ENCODE measurements around the gene CNNM2.

CNNM2 gene

DNA sequence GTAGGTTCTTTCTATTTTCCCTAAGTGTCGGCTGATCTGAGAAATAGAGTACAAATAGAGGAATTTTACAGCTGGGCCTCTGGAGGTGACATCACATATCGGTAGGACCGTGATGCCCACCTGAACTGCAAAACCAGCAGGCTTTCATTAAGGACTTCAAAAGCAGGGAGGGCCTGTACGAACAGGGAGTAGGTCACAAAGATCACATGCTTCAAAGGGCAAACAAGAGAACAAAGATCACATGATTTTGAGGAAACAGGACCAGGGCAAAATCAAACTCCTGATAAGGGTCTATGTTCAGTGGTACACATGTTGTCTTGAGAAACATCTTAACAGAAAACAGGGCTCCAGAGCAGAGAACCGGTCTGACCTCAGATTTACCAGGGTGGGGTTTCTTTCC, 88.9 kb downstream of the CNNM2 start:
- no peak overlapping the region for H3K4me3 ChIP-seq (ENCODE audit: low read length)
- no peak for DNase-seq (ENCODE audit: low read depth, low spot score)

DNA sequence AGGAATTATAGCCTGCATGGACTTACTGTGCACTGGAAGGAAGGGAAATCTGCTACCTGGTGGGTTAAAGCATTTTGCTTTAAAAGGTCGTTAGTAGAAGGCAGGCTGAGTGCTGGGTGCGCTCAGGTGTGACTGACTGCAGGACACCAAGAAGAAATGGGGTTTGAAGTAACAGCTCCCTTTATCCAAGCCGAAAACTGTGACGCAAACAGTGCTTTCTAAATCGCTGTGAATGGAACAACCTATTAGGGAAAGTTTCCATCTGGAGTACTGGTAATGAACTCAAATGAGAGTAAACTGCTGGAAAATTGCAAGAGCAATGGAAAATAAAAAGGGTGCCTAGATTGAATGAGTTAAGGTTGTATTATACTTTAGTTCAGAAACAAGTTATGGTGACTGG, 95.3 kb downstream of the CNNM2 start:
- H3K4me3 ChIP-seq (ENCODE audit: low read length), result no peak overlapping the region
- DNase-seq (ENCODE audit: low read depth, low spot score), result no peak

DNA sequence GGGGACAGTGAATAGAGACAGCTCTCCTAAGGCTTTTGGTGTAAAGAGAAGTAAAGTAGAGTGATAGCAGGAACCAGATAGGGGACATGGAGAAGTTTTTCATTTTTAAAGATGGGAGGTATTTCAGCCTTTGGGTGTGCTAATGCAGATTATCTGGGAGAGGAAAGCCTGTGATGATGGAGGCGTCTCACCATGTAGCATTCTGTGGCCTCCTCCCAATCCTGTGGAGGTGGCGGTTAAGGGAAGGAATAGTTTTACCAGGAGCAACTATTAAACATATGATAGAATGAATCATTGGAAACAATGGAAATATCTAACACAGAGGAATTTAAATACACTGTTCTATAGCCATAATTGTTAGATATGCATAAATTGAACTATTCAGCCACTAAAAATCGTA, 101.3 kb downstream of the CNNM2 start:
- H3K4me3 ChIP-seq (ENCODE audit: low read length), result no peak overlapping the region
- DNase-seq (ENCODE audit: low read depth, low spot score), result no peak

DNA sequence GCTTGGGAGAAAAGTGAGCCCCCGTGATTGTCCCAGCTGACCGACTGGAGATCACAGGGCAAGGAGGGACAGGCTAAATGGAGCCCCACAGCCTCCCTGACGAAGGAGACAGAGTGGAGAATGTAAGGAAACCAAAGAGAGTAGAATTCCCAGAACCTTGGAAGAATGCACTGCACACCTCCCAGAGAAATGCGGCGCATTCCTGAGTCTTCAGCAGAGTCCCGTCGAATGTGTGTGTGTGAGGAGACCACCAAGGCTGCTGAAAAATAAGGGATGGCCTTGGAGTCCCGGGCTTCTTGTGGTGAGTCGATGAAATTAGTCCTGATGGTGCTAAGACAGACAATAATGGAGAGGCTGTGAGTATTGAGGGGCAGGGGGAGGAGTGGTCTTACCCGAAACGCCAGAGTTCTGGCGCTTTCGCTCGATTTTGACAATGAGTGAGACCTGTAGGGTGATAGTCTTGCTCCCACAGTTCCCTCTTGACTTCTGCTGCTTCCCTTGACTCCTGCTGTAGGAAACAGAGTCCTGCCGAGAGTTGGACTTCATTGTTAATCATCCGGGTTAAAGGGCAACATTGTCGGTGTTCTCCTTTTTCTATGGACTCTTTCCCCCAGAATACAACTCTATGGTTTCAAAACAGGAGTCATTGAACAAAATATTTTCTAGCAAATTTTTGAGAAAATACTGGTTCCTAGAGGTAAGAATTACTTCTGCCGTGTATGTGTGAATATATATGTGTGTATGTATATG, 103.2 kb downstream of the CNNM2 start:
- no peak overlapping the region for H3K4me3 ChIP-seq (ENCODE audit: low read length)
- no peak for DNase-seq (ENCODE audit: low read depth, low spot score)

DNA sequence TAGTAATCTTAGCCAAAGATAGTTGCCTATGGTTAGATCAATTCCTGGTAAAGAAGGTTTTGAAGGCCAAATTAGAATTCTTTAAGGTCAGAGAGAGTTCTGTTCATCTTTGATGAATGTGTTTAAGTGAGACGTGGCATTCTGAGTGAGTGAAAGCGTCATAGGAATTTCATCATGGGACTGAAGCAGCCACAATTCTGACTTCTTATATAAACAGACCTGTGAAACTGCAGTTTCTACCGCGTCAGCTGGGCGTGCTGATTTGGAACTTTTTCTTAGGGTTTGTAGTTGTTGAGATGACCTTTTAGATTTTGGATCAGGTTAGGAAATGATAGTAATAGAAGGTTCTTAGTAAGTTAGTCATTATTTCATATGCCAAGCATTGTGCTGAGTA, 103.8 kb downstream of the CNNM2 start:
- DNase-seq (ENCODE audit: low read depth, low spot score), result no peak

DNA sequence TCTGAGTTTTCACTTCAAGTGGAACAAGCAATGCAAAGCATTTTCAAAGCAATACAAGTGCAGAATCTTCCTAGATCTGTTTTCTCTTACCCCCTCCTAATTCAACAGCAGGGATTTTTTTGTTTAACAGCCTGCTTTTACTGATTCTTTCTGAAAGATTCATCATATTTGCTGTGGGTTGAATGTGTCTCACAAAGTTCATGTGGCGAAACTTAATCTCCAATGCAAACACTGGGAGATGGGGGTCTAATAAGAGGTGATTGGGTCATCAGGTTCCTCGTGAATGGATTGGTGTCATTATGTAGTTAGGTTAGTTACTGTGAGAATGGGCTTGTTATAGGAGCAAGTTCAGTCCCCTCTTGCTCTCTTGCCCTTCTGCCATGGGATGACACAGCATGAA, 107.6 kb downstream of the CNNM2 start:
- no peak overlapping the region for H3K4me3 ChIP-seq (ENCODE audit: low read length)
- no peak for DNase-seq (ENCODE audit: low read depth, low spot score)

More for the DNA sequence above, 103.8 kb downstream of the CNNM2 start:
- H3K4me3 ChIP-seq (ENCODE audit: low read length), result no peak overlapping the region

DNA sequence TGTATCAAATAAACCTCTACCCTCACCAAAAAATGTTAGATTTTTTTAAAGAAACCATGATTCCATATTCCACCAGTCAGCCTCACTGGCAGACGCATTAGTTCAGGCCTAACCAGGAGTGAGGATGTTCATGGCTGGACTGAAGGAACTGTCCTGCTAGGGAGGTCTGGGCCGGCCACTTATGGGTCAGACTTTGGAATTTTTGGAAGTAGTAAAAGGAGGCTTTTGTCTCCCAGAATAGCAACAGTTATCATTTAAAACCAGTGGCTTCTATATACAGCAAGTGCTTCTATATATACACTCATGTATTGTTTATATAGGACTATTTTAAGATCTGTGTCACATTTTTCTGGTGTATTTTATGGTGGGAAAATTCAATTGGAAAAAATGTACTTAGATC, 120.5 kb downstream of the CNNM2 start:
- no peak overlapping the region for H3K4me3 ChIP-seq (ENCODE audit: low read length)
- DNase-seq (ENCODE audit: low read depth, low spot score), result no peak

DNA sequence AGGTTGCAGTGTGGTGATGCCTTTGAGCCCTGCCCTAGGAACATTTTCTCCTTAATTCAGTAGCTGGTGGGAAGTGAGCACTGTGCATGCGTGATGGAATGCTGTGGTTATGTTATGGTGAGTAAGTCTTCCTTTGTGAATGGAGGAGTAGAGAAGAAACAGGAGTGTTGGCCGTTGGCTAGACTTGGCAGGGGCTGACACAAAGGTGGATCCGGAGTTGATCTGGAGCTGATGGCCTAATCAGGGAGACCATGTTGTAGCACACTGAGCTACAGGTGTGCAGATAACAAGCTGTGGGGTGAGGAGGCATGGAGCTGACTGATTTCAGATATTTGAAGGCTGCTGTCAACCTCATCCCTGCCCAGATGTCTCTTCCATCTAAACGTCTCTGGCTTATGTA, 122.3 kb downstream of the CNNM2 start:
- DNase-seq (ENCODE audit: low read depth, low spot score), result no peak
- no peak overlapping the region for H3K4me3 ChIP-seq (ENCODE audit: low read length)

DNA sequence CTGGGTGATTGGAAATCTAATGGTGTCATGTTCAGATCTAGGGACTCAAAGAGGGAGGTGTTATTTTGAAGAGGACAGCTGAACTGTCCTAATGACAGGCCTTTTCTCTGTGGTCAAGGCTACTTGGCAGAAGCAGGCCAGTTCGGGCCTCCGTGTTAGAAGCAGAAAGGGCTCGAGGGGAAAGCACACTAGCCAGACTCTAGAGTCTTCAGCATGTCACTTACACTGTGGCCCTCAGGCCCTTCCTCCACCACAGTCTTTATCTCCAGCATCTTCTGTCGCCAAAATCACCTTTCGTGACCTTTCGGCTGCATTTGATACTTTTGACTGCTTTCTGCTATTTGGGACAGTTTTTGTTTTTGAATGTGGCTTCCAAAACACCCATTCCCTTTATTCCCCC, 123.3 kb downstream of the CNNM2 start:
- DNase-seq (ENCODE audit: low read depth, low spot score), result no peak

DNA sequence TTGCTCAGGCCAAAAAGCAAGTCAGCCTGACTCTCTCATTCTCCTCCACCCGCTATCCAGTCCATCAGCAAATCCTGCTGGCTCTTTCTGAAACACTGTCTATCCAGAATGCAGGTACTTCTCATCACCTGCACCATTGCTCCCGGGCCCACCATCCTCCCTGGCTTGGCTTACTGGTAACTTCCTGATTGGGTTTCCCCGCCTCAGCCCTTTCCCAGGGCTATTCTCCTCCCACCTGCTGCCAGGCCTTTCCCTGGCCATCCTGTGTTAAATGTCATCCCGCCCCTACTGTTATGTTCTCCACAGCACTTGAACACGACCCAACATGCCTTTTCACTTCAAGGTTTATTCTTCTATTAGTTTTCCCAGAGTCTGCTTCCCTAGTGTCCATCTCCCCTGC, 124.0 kb downstream of the CNNM2 start:
- H3K4me3 ChIP-seq (ENCODE audit: low read length), result no peak overlapping the region
- no peak for DNase-seq (ENCODE audit: low read depth, low spot score)

More for the DNA sequence above, 123.3 kb downstream of the CNNM2 start:
- H3K4me3 ChIP-seq (ENCODE audit: low read length), result no peak overlapping the region

DNA sequence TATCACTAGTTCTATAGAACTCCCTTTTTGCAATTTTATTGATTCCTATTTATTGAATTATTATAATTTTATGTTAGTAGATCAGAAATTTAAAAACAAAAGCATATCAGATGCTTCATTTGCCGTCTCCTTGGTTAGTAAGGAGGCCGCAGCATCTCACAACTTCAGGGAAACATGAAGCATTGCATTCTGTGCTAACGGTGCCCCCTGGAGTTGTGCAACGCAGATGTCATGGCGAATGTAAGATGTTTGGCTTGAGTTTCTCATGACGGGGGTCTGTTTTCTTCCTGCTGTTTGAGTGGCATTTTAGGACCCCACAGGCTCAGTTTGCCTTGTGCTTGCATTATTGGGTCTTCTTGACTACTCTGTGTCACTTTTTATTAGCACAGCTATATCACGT, 124.8 kb downstream of the CNNM2 start:
- no peak for DNase-seq (ENCODE audit: low read depth, low spot score)
- H3K4me3 ChIP-seq (ENCODE audit: low read length), result no peak overlapping the region

DNA sequence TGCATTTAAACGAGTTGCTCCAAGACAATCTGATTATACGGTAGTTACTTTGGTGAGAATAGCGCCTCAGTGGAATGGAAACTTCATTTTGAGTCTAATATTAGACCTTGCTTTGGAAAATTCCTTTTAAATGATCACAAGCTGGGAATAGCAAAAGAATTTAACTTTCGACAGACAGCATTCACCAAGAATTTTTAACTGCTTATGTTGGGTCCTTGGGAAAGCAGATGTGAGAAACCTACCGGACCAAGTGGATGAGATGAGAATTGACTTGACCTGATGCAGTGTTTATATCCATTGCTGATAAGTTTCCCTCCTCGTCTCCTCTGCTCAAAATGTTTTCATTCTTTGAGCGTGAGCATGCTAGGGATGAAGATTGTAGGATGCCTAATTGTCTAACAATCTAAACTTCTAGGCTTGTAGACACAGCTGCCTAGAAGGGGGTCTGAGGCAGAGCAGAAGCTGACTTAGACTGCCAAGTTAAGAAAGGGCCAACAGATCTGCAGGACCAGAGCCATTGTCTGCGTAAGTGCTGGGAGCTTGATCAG, 126.9 kb downstream of the CNNM2 start:
- DNase-seq (ENCODE audit: low read depth, low spot score), result no peak
- no peak overlapping the region for H3K4me3 ChIP-seq (ENCODE audit: low read length)

DNA sequence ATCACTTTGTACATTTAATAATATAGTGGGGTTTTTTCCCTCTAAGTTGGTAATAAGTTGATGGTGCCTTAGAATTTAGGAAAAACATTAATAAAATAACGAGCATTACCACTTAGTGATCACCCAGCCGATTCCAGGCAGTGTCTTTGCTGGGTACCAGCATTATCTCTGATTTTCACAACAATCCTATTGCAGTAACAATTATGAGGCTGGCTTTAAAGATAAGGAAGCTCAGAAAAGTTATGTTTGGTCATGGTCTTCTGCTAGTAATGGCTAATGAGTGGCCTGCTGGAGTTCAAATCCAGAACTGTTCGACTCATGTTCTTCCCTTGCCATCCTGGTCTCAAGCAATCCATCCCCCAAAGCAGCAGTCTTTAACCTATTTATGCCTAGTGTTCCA, 127.9 kb downstream of the CNNM2 start:
- DNase-seq (ENCODE audit: low read depth, low spot score), result no peak
- H3K4me3 ChIP-seq (ENCODE audit: low read length), result no peak overlapping the region

DNA sequence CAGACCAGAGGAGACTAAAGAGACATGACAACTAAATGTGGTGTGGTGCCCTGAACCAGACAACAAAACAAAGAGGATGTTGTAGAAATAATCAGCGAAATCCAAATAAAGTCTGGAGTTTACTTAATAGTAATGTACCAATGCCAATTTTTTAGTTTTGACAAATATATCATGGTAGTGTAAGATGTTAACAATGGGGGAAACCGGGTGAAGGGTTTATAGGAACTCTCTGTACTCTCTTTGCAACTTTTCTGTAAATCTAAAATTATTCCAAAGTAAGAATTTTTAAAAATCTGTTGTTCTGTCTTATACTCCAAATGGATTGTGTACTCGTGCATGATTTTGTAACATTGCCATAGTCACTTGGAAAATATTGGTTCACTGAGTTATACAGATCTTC, 129.3 kb downstream of the CNNM2 start:
- DNase-seq (ENCODE audit: low read depth, low spot score), result no peak
- H3K4me3 ChIP-seq (ENCODE audit: low read length), result no peak overlapping the region

DNA sequence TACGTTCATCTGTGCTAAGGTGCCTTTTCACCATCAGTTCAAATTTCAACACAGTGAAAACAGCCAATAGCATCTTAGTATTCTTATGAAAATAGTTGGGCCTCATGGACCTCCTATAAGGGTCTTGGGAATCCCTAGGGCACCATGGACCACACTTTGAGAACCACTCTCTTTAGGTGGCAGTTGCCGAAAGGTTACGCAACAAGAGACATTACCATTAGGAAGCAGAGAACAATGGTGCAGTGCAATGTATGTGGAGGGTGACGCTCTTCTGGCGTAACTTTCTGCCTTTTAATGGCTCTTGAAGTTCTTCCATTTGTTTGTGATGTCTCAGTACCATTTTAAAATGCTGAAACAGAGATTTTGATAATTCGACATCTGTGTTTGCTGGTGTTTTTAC, 131.1 kb downstream of the CNNM2 start:
- DNase-seq (ENCODE audit: low read depth, low spot score), result no peak
- no peak overlapping the region for H3K4me3 ChIP-seq (ENCODE audit: low read length)

DNA sequence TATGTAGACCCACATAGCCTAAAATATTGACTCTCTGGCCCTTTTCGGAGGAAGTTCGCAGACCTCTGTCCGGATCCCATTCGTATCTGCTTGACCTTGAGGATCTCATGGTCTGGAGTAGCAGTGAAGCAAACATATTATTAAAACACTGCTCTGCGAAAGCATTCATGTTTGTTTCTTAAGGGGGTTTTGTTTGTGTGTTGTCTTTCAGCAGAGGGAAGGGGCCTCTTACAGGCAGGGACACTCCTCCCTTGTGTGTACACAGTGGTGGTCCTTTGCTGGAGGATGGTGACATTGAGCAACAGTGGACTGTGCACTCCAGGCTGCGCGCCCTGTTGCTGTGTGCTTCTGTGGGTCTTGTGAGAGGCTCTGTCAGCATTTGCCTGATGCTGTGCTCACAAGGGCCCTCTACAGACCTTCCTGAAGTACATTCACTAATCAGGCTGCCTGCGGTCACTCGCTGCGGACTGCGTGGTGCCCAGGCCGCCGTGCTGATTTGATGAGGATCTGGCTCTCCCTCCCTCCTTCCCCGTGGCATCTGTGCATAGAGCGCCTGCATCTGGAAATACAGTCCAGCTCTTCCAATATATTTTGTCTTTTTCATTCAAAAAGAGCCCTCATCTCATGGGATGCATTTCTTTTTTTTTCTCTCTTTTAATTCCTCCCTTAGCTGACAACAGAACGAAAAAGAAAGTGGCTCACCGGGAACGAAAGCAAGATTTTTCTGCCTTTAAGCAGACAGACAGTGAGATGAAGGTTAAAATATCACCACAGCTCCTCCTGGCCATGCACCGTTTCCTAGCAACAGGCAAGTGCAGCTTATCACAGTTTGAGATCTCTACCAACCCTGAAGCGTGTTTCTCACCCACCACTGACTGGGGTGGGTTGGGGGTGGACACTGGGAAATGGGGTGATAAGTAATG, 135.8 kb downstream of the CNNM2 start:
- DNase-seq (ENCODE audit: low read depth, low spot score), result peak; percentile 81
- peak overlapping the region; percentile 48 for H3K4me3 ChIP-seq (ENCODE audit: low read length)

DNA sequence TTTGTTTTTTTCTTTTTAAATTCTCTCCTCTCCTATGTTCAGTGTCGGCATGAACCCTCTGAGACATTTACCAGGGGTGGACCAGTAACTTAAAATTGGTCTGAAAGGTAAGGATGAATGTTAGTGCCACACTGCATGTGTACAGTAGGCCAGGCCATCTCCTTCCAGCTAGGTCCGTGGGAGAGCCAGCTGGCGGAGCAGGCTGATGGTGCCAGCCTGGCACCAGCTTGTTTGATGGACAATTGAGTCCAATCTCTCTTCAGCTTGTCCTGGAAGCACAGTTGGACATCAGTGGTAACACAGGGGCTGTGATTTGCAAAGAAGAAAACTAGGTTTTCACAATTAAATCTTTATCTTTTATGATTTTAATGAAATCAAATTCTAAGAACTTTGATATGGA, 136.5 kb downstream of the CNNM2 start:
- DNase-seq (ENCODE audit: low read depth, low spot score), result no peak
- peak overlapping the region; percentile 48 for H3K4me3 ChIP-seq (ENCODE audit: low read length)

DNA sequence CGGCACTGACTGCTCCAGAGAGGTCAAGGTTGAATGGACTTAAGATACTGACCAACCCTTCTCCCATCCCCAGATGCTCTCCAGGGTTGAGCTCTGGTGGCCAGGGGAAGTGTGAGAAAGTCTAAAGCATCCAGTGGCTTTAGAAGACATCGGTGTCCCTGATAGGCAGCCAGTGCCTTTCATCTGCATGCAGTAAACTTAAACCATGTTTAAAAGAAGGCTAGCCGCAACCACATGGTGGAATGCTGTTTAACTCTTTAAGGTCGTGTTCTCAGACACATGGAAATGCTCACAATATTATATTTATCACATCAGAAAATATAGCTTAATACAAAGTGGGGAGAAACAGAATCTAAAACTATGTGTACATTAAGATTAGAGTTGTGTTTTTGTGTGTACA, 137.0 kb downstream of the CNNM2 start:
- no peak for DNase-seq (ENCODE audit: low read depth, low spot score)
- H3K4me3 ChIP-seq (ENCODE audit: low read length), result no peak overlapping the region

DNA sequence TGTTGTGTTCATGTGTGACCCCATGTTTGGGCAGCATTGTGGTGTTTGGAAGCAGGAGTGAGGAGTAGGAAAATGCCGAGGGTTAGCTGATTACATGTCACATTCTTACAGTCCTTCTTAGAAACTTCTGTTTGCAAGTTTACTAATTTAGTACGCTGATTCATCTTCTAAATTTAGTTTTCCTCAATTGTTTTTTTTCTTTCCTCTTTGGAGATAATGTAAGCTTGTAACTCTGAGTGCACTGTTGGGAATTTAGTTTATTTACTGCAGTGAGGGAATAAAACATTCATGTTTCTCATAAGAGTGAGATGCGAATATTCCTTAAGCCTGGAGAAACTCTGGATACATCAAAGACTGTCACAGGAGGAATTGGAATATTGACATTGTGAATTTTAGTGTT, 139.9 kb downstream of the CNNM2 start:
- no peak overlapping the region for H3K4me3 ChIP-seq (ENCODE audit: low read length)
- no peak for DNase-seq (ENCODE audit: low read depth, low spot score)

DNA sequence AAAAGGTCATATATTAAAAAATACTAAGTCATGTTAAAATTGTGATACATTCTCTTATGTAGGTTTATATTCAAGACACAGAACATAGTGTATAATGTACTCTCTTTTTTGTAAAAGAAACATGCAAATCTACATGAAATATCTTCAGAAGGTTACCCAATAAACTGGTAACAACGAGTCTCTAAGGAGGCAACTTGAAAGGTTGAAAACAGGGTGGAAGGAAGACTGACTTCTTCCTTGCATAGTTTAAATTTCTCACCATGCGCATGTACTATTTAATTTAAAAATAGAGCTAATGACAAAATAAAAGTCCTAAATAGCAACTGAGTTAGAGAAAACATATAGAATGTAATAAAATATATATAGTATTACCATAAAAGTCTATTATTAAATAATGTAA, 142.5 kb downstream of the CNNM2 start:
- no peak for DNase-seq (ENCODE audit: low read depth, low spot score)
- H3K4me3 ChIP-seq (ENCODE audit: low read length), result no peak overlapping the region

All from Jurkat, Clone E6-1 (cell line).